B cell (primary cell): ENCODE results near the gene PCDHA9.

ENCODE experiments used
- CTCF ChIP-seq: fragments of 200-600 bp; IDR thresholded peaks from one replicate; pipeline ENCODE4 v1.8.0; 2022; ENCODE audit warnings: antibody characterized with exemption, mild to moderate bottlenecking
- EZH2 ChIP-seq: IDR thresholded peaks from 2 replicates; pipeline ENCODE4 v1.6.1; 2012; ENCODE audit warnings: borderline replicate concordance, low read depth, mild to moderate bottlenecking, moderate library complexity, low read length; ENCODE audit not compliant: insufficient read depth, poor library complexity, severe bottlenecking

- TF ChIP-seq EZH2 (no peak), CTCF (no peak)
Observed at GRCh38 chr5:140806834-140807775, 41.1 kb upstream of the PCDHA9 start, which contains the start of gene PCDHA4.
